Uterus (tissue), 2 donors: ENCODE data around the gene KLK5.

Source experiments
- POLR2A ChIP-seq, 2 donors: fragments of 450-650 bp; IDR thresholded peaks; one replicate each; pipeline ENCODE4 v1.6.1; 2016; ENCODE audit warnings: antibody characterized with exemption in 2 of 2, mild to moderate bottlenecking in 1 of 2, moderate library complexity in 1 of 2
- TF ChIP-seq, protein P1 (sequence below), 4 experiments: fragments of 200-600 bp in 2 of 4; fragments of 450-650 bp in 2 of 4; sonication (generic) in 2 of 4; IDR thresholded peaks; one replicate each; pipeline ENCODE4 v1.5.1; 2016 to 2019; ENCODE audit warnings: antibody characterized with exemption in 4 of 4, mild to moderate bottlenecking in 2 of 4, moderate library complexity in 1 of 4

DNA sequence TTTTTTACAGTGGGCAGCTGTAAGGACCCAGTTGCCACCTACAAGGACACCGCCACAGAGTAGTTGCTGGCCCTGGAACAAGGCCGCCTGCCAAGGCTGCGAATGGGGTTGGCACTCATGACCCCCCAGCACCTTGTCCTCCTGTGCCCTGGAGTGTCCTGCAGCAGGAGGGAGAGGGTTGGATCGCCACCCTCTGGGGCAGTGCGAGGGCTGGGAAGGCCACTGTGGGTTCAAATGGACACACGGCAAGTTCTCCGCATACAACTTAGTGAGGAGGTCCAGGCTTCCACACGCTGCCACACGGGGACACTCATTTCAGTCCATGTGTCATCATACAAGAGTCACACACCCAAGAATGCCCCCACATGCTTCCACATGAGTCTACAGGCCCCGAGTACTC lies 47.6 kb upstream of the KLK5 start:
- TF ChIP-seq, protein P1, sequence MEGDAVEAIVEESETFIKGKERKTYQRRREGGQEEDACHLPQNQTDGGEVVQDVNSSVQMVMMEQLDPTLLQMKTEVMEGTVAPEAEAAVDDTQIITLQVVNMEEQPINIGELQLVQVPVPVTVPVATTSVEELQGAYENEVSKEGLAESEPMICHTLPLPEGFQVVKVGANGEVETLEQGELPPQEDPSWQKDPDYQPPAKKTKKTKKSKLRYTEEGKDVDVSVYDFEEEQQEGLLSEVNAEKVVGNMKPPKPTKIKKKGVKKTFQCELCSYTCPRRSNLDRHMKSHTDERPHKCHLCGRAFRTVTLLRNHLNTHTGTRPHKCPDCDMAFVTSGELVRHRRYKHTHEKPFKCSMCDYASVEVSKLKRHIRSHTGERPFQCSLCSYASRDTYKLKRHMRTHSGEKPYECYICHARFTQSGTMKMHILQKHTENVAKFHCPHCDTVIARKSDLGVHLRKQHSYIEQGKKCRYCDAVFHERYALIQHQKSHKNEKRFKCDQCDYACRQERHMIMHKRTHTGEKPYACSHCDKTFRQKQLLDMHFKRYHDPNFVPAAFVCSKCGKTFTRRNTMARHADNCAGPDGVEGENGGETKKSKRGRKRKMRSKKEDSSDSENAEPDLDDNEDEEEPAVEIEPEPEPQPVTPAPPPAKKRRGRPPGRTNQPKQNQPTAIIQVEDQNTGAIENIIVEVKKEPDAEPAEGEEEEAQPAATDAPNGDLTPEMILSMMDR (IDR thresholded peaks at IDR 0.05): no peak
- no peak for TF ChIP-seq POLR2A (IDR thresholded peaks at IDR 0.05)
